Skeletal muscle satellite cell (primary cell): ENCODE measurements around the gene GGA1. TPM values are rescaled to one million over a fixed set of nuclear protein-coding genes. Genes with fewer than 3 reads are reported as not detected.

Experiments used
- H3K27me3 ChIP-seq: 2 replicates; pipeline ENCODE4 v1.7.0; 2013; ENCODE audit warnings: low read length; ENCODE audit not compliant: control insufficient read depth, insufficient read depth
- H3K36me3 ChIP-seq: 2 replicates; pipeline ENCODE4 v1.7.0; 2013; ENCODE audit warnings: mild to moderate bottlenecking, control low read depth, low read length; ENCODE audit not compliant: insufficient read depth
- H3K4me1 ChIP-seq: 2 replicates; pipeline ENCODE4 v1.7.0; 2013; ENCODE audit warnings: low read length; ENCODE audit not compliant: control insufficient read depth, insufficient read depth
- H3K4me2 ChIP-seq: 2 replicates; pipeline ENCODE4 v1.7.0; 2013; ENCODE audit warnings: mild to moderate bottlenecking, low read length
- H3K4me3 ChIP-seq: 2 replicates; pipeline ENCODE4 v1.7.0; 2013; ENCODE audit warnings: low read length
- H3K9ac ChIP-seq: 2 replicates; pipeline ENCODE4 v1.7.0; 2013; ENCODE audit warnings: mild to moderate bottlenecking, low read depth, low read length, moderate library complexity
- H3K9me3 ChIP-seq: replicated peaks from 2 replicates; pipeline ENCODE4 v1.7.0; 2013; ENCODE audit warnings: mild to moderate bottlenecking, control low read depth, low read length
- total RNA-seq: library from RNA; depleted of rRNA; stranded (reverse); fragments of >200 nt; gene quantifications from 2 replicates; pipeline ENCODE4 v1.2.3, GENCODE V29; 2012; rRNA removed

The GGA1 gene, protein sequence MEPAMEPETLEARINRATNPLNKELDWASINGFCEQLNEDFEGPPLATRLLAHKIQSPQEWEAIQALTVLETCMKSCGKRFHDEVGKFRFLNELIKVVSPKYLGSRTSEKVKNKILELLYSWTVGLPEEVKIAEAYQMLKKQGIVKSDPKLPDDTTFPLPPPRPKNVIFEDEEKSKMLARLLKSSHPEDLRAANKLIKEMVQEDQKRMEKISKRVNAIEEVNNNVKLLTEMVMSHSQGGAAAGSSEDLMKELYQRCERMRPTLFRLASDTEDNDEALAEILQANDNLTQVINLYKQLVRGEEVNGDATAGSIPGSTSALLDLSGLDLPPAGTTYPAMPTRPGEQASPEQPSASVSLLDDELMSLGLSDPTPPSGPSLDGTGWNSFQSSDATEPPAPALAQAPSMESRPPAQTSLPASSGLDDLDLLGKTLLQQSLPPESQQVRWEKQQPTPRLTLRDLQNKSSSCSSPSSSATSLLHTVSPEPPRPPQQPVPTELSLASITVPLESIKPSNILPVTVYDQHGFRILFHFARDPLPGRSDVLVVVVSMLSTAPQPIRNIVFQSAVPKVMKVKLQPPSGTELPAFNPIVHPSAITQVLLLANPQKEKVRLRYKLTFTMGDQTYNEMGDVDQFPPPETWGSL
- 29.7 and 46.4 TPM in 2 replicates for total RNA-seq

DNA sequence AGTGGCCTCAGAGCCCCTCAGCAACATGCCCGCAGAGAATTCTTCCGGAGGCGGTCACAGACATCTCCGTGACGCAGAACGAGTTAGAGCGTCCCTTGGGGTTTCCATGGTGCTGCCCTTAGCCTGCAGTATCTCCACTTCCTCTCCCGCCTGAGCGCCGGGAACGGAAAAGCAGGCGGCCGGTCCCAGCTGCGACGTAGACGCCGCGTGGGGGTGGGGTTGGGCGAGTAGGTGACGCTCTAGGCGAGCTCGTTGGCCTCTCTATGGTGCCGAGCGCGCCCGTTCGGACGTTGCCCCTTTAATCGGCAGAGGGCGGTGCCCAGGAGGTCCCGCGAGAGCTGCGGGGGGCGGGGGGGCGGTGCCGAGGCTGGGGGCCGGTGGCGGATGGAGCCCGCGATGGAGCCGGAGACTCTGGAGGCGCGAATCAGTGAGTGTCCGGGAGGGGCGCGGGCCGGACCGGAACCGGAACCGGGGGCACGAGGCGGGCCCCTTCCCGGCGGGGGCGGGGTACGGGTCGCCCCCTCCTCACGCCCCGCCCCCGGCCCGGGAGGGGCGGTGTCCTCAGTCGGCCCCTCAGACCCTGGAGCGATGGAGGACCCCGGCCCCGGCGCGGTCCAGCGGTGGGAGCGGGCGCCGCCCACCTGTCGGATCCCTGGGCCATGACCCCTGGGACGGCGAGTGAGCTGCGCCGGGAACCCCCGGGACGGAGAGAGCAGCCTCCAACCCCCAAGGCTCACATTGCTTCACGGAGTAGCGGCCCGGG is at the start of gene GGA1:
GGA1 (plus strand) TSS at position 358 of the 763 bp plus-strand sequence; CDS start at position 385, 27 bp downstream.
- peak within 1 kb of the TSS; percentile 97 for H3K4me3 ChIP-seq

GRCh38 chr22:37559521-37559900 is 49.1 kb upstream of the GGA1 start:
- H3K27me3 ChIP-seq: no peaks in the 10 kb centered on the region
- peaks cover 11% of the 10 kb centered on the region for H3K36me3 ChIP-seq

More for the DNA sequence above, at the start of gene GGA1:
- H3K4me1 ChIP-seq: peaks cover 23% of the 10 kb centered on the region
- H3K9me3 ChIP-seq: no peaks in the 10 kb centered on the region
- peak within 1 kb of the TSS; percentile 99 for H3K4me2 ChIP-seq
- peaks cover 4% of the 10 kb centered on the region for H3K36me3 ChIP-seq
- peaks cover 13% of the 10 kb centered on the region for H3K27me3 ChIP-seq
- peak within 1 kb of the TSS; percentile 87 for H3K9ac ChIP-seq

DNA sequence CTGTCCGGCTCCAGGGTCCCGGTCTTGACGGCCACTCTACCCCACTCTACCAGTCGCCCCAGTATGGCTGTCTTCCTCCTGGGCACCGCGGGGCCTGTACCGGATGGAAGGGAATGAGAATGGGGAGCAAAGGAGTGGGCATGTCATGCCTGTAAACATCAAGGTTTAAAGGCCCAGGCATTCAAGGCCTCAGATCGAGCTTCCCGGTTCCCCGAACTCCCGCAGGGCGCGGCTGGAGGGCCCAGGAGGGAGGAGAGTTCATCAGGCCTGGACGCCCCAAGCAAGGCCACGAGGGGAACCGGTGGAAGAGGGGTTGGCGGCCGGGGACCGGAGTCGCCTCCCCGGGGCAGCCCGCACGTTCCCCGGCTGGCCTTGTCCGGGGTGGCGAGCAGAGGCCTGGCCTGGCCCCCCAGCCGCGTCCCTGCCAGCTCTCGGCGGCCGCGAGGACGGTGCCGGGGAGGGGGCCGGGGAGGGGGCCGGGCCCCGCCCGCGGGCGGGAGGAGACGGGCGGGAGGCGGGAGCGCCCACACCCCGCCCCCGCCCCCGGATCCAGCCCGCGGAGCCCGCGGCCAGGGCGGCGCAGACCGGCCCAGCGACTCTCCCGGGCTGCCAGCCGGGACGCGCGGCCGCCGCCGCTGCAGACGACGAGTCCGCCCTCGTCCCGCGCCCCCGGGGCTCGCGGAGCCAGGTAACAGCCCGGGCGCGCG is 48.6 kb upstream of the GGA1 start, which contains the start of gene CDC42EP1:
CDC42EP1 (plus strand) TSS at position 580 of the 707 bp plus-strand sequence. CDS start 5,870 bp downstream, outside the sequence.
- peaks cover 11% of the 10 kb centered on the region for H3K36me3 ChIP-seq
- peak within 1 kb of the TSS; percentile 78 for H3K4me3 ChIP-seq
- no peaks in the 10 kb centered on the region for H3K27me3 ChIP-seq
- peak within 1 kb of the TSS; percentile 92 for H3K9ac ChIP-seq
- H3K9me3 ChIP-seq: no peaks in the 10 kb centered on the region
- peaks cover 41% of the 10 kb centered on the region for H3K4me1 ChIP-seq
- peak within 1 kb of the TSS; percentile 98 for H3K4me2 ChIP-seq

More at GRCh38 chr22:37559521-37559900, 49.1 kb upstream of the GGA1 start:
- Histone ChIP-seq H3K9me3 (no peaks in the 10 kb centered on the region), H3K4me3 (peak overlapping the region; percentile 78), H3K9ac (peak overlapping the region; percentile 92), H3K4me2 (peak overlapping the region; percentile 98), H3K4me1 (peaks cover 40% of the 10 kb centered on the region)

DNA sequence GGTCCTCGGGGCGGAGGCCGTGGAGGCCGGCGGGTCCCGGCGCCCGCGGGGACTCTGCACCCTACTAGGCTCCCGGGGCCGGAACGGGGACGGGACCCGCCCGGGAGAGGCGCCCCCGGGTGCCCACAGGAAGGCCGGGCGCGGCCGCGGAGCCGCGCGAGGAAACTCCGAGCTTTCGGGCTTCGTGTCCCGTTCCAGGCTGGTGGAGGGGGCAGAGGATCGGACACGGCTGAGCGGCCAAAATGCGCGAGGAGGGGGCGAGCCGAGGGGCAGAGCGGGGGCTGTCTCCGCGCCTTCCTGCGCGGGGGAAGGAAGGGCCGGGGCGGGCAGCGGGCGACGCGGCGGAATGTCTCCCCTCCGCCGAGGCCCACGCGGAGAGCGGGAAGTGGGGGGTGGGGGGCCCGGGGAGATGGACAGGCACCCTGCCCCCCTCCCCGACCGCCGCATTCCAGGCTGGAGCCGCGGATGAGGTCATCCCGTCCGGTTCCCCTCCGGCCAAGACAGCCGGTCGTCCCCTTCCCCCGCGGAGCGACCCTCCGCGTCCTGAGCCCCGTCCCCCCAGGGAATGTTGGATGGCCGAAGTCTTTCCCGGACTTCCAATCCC is 47.9 kb upstream of the GGA1 start:
- H3K36me3 ChIP-seq: peaks cover 13% of the 10 kb centered on the region
- H3K27me3 ChIP-seq: no peaks in the 10 kb centered on the region
- no peaks in the 10 kb centered on the region for H3K9me3 ChIP-seq
- peak overlapping the region; percentile 98 for H3K4me2 ChIP-seq
- peak overlapping the region; percentile 92 for H3K9ac ChIP-seq
- H3K4me3 ChIP-seq: peak overlapping the region; percentile 78
- H3K4me1 ChIP-seq: peaks cover 45% of the 10 kb centered on the region

- Histone ChIP-seq H3K36me3 (peaks cover 21% of the 10 kb centered on the region), H3K4me1 (peaks cover 52% of the 10 kb centered on the region), H3K4me2 (peak overlapping the region; percentile 98), H3K9me3 (no peaks in the 10 kb centered on the region), H3K9ac (peak overlapping the region; percentile 92), H3K4me3 (peak overlapping the region; percentile 78), H3K27me3 (no peaks in the 10 kb centered on the region)
Observed at GRCh38 chr22:37561212-37562048, 47.2 kb upstream of the GGA1 start.

- H3K4me1 ChIP-seq: peaks cover 54% of the 10 kb centered on the region
- peak overlapping the region; percentile 78 for H3K4me3 ChIP-seq
- H3K9me3 ChIP-seq: no peaks in the 10 kb centered on the region
- H3K4me2 ChIP-seq: peak overlapping the region; percentile 98
- H3K9ac ChIP-seq: peak overlapping the region; percentile 92
- peaks cover 29% of the 10 kb centered on the region for H3K36me3 ChIP-seq
- H3K27me3 ChIP-seq: no peaks in the 10 kb centered on the region
Observed at GRCh38 chr22:37562049-37562875, 46.4 kb upstream of the GGA1 start.

GRCh38 chr22:37563153-37564081 is 45.2 kb upstream of the GGA1 start:
- Histone ChIP-seq H3K4me3 (peak overlapping the region; percentile 78), H3K9ac (peak overlapping the region; percentile 92), H3K4me2 (peak overlapping the region; percentile 98), H3K9me3 (no peaks in the 10 kb centered on the region), H3K27me3 (no peaks in the 10 kb centered on the region), H3K4me1 (peaks cover 54% of the 10 kb centered on the region), H3K36me3 (peaks cover 40% of the 10 kb centered on the region)

DNA sequence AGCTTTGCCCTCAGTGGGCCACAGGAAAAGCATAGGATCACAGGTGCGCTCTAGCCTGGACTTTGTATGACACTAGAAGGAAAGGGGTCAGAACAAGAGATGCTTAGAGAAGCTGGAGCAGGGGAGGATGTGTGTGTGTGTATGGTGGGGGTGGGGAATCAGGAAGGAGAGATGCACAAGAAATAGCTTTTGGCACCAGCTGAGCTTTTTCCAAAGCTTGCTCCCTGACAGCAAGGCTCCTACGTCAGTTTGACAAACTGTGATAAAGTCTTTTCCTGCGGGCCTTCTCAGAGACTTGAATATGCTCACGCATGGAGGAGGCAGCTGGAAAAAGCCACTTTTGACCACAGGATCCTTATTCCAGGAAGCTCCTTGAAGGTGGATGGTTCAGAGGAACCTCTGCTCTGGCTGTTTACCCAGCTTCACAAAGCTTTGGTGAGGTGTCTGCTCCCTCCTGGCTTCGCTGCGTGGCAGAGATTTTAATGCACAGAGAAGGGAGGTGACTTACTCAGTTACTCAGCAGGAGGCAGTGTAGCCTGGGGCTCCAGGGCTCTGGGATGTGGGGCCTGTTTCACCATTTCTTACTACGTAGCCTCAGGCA is 44.4 kb upstream of the GGA1 start:
- H3K9me3 ChIP-seq: no peaks in the 10 kb centered on the region
- peak overlapping the region; percentile 24 for H3K9ac ChIP-seq
- H3K27me3 ChIP-seq: no peaks in the 10 kb centered on the region
- peak overlapping the region; percentile 33 for H3K4me3 ChIP-seq
- H3K36me3 ChIP-seq: peaks cover 48% of the 10 kb centered on the region
- H3K4me2 ChIP-seq: peak overlapping the region; percentile 98
- H3K4me1 ChIP-seq: peaks cover 54% of the 10 kb centered on the region
